CD4-positive, alpha-beta T cell treated with Interleukin-2 at 100 ng/mL for 4 hours (primary cell): ENCODE data around the gene ABHD16A.

Experiments
- DNase-seq: peaks from one replicate; pipeline ENCODE4 v3.0.0-alpha.2; 2020; ENCODE audit warnings: low spot score

The ABHD16A gene

GRCh38 chr6:31702819-31703716 lies at the start of gene ABHD16A:
TSS of gene ABHD16A (minus strand) at chr6:31703324. CDS start at chr6:31703281, 43 bp downstream.
- peak; percentile 97 for DNase-seq

GRCh38 chr6:31752739-31753319 lies 49.7 kb upstream of the ABHD16A start:
- no peak for DNase-seq

DNA sequence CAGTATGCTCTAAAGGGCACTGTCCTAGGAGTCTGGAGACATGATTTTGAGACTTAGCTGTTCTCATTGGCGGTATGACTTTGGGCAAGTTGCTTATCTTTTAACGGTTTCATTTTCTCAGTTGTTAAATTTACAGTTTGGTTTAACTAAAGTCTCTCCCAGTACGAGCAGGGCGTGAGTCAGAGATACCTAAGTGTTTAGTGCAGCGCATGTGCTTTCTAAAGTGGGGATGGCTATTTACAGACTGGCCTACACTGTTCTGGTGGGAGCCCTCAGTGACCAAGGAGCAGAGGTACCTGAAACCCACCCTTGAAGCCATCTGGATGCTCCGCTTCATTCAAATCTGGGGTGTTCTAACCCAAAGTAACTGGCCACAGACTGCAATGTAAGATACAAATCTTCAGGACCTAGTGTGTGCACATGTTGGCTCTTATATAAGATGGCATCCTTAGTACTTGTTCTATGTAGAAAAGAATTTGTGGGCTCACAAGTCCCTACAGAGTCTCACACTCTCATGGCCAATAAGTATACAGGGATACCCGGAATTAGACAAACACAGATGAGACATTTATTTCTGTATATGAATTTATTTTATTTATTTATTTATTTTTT lies 47.4 kb upstream of the ABHD16A start:
- no peak for DNase-seq

- no peak for DNase-seq
Measured at GRCh38 chr6:31749301-31750036, 46.3 kb upstream of the ABHD16A start.

GRCh38 chr6:31744422-31744821 lies 41.3 kb upstream of the ABHD16A start:
- DNase-seq: no peak

DNA sequence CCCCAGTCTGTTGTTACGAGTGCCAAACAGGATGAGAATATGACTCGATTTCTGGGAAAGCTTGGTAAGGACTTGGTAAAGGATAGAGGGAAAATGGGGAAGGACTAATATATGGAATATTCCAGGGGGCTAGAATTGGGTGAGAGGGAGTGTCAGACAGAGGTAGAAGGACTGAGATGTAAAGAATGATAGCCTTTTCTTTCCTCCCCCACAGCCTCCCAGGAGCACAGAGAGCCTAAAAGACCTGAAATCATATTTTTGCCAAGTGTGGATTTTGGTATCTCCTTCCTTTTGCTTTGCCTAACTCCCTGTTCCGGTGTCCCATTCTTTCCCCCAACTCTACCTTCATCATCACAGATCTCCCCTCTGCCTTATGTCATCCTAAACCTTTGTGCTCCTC lies 39.8 kb upstream of the ABHD16A start:
- DNase-seq: no peak

DNA sequence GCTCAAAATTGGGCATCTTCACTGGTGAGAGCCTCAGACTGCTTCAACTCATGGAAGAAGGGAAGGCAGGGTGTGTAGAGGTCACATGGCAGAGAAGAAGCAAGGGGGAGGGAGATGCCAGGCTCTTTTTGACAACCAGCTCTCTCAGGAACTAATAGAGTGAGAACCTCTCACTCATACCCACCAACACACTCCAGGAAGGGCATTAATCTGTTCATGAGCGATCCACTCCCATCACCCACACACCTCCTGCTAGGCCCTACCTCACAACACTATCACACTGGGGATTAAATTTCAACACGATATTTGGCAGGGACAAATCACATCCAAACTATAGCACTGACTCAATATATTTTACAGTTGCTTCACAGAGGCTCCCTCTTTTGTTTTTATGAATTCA lies 38.7 kb upstream of the ABHD16A start:
- no peak for DNase-seq

GRCh38 chr6:31740397-31741223 lies 37.5 kb upstream of the ABHD16A start:
- peak; percentile 30 for DNase-seq

GRCh38 chr6:31739639-31740396 lies 36.7 kb upstream of the ABHD16A start, which contains the start of gene MSH5:
TSS of gene MSH5 (plus strand) at chr6:31740005. CDS start at chr6:31740467, 462 bp downstream.
- peak; percentile 97 for DNase-seq

GRCh38 chr6:31737991-31738979 lies 35.2 kb upstream of the ABHD16A start:
- DNase-seq: peak; percentile 71

DNA sequence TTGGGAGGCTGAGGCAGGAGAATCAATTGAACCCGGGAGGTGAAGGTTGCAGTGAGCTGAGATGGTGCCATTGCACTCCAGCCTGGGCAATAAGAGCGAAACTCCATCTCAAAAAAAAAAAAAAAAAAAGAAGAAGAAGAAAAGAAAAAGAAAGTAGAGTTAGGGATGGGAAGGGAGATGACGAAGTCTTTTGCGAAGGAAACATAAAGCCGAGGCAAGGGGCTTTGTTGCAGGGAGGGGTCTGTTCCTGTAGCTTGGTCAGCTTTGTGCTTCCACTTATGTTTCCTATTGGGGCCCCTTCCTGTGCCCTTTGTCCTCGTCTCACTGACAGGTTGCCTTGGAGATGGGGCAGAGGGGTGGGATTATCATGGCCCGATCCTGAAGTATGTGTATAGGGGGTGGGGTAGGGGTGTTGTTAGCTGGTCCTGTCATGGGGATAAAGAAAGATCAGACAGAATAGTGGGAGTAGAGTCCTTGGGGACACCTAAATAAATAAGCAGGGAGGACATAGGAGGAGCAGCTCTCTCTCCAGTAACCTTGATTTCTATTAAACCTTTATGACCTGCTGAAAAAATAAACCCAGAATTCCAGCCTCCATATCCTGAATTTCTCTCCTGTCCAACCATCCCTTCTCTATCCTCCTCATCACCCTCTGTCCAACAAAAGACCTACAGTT lies 34.3 kb upstream of the ABHD16A start:
- no peak for DNase-seq

DNA sequence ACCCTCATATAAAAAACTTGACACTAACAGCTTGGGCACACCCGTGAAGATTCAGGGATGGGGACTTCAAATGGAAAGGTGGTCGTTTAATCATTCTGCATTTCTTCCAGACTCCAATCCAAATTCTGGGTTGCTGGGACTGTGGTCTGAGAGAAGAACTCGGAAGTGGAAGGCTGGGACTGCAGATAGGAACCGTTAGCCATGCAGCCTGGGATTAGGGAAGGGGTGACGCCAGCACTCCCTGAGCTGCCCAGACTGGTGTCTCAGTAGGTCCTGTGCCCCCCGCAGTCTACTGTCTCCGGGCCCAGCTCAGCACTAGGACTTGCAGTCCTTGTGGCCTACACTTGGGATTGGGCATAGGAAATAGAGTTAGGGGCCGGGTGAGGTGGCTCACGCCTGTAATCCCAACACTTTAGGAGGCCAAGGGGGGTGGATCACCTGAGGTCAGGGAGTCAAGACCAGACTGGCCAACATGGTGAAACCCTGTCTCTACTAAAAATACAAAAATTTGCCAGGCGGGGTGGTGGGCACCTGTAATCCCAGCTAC lies 33.7 kb upstream of the ABHD16A start:
- no peak for DNase-seq

DNA sequence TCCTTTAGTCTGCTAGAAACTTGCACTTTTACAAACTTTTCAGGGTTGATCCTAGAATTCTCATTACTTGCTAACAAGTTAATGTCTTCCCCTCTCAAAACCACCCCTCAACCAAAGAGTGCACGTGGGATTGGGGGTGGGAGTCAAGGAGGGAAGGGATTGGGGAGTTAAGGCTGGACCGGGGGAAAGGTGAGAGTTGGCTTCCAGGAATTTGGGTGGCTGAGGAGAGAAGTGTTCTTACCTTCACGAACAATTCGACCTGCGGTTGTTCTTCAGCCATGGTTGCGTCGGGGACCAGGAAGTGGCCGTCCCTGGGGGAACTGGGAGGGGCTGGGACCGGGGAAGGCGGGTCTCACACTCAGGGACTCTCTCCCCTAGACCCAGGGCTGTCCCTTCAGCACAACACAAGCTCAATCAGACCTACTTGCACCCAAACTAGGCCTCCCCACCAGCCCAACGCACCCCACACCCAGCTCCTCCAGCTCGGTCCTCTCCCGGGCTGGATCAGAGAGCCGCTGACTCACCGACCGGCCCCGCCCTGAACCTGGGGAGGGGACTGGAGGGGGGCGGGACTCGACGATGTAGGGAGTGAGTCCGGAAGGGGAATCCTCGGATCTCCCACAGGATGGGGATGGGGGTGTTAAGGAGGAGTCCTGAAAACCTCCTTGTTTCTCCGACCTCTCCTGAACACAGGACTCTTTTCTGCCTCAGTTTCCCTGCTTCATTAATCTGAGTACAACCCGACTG lies 33.1 kb upstream of the ABHD16A start, which contains the start of gene CLIC1:
TSS of gene CLIC1 (minus strand) at position 510 of the 747 bp plus-strand sequence. CDS start at position 280, 230 bp downstream.
- peak; percentile 75 for DNase-seq

DNA sequence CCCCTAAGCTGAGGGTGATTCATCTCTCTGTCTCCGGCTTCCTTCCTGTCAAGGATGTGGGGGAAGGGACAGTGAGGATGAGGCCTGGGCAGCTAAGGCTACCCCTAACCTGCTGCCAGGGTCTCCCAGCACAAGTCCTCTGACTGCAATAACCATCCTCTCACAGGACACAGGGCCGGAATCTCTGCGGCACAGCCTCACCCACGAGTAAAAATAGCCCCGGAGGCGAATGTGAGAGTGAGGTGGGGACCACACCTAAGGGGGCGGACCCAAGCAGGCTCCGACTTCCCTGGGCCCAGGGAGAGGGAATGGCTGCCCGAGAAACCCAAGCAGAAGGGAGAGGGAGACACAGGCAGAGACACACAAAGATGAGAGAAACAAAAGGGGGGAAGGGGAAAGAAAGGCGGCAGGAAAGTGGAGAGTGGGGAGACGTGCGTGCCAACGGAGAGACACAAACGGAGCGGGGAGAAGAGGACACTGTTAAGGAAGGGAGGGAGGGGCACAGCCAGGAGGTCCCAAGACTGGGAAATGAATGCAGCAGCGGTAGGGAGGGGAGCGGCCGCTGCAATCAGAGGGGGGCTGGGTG lies 31.8 kb upstream of the ABHD16A start:
- DNase-seq: peak; percentile 80

GRCh38 chr6:31734247-31734820 lies 31.2 kb upstream of the ABHD16A start:
- DNase-seq: no peak

DNA sequence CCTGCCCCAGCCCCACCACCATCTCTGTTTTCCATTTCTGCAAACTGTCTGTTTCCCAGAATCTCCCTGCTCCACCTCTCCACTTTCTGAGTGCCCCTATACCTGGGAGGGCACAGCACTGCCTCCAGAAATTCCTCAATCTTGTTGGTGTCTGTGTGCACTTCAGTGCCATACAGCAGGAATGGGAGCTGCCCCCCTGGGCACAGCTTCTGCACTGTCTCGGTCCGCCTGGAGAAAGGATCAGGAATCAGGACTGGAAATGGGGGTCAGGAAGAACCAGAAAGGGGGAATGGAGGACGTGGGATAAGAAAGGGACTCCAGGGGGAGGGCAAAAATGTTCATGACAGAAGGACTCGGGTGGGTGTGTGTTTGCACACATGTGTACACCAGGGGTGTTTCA lies 30.6 kb upstream of the ABHD16A start:
- DNase-seq: no peak

GRCh38 chr6:31732029-31732428 lies 28.9 kb upstream of the ABHD16A start:
- DNase-seq: no peak
